DND-41 (cell line): Measurements from ENCODE around the gene PDE6C.

ENCODE experiments used
- ATAC-seq: fragments of 200-7000 bp; cut with Tn5 transposase; 3 replicates; pipeline ENCODE4 v1.9.1; 2021; ENCODE audit warnings: low read depth; ENCODE audit not compliant: insufficient read depth
- DNase-seq: peaks from one replicate; pipeline ENCODE4 v3.0.0-alpha.2; 2020
- H2AFZ ChIP-seq: 2 replicates; pipeline ENCODE4 v1.6.0; 2012; ENCODE audit warnings: low read depth, low read length
- H3K27ac ChIP-seq: 2 replicates; pipeline ENCODE4 v1.5.1; 2012; ENCODE audit warnings: low read length, inconsistent platforms
- H3K27me3 ChIP-seq: fragments of 200-600 bp; sonication (generic); 2 replicates; pipeline ENCODE4 v1.6.0; 2012; ENCODE audit warnings: low read length, mild to moderate bottlenecking, inconsistent platforms; ENCODE audit not compliant: insufficient read depth, poor library complexity
- H3K36me3 ChIP-seq: 2 replicates; pipeline ENCODE4 v1.5.1; 2012; ENCODE audit warnings: low read length, inconsistent platforms; ENCODE audit not compliant: insufficient read depth
- H3K4me1 ChIP-seq: 2 replicates; pipeline ENCODE4 v1.5.1; 2012; ENCODE audit warnings: mild to moderate bottlenecking, low read length; ENCODE audit not compliant: insufficient read depth
- H3K4me2 ChIP-seq: 2 replicates; pipeline ENCODE4 v1.6.0; 2012; ENCODE audit warnings: mild to moderate bottlenecking, moderate library complexity, low read length, inconsistent platforms; ENCODE audit not compliant: insufficient read depth
- H3K4me3 ChIP-seq, 2 experiments: fragments of 200-600 bp in 1 of 2; shearing (Covaris generic) in 1 of 2; 2 replicates each; pipeline ENCODE4 v1.5.1; 2012 to 2016; ENCODE audit warnings: inconsistent platforms in 2 of 2, low read length in 2 of 2, mild to moderate bottlenecking in 2 of 2, low read depth in 1 of 2, moderate library complexity in 1 of 2
- H3K79me2 ChIP-seq: 2 replicates; pipeline ENCODE4 v1.6.0; 2012; ENCODE audit warnings: low read length, inconsistent platforms; ENCODE audit not compliant: insufficient read depth
- H3K9ac ChIP-seq: 2 replicates; pipeline ENCODE4 v1.6.0; 2012; ENCODE audit warnings: low read depth, mild to moderate bottlenecking, inconsistent platforms, low read length, moderate library complexity
- H3K9me3 ChIP-seq: 2 replicates; pipeline ENCODE4 v1.5.1; 2012; ENCODE audit warnings: low read length, moderate library complexity, mild to moderate bottlenecking, inconsistent platforms; ENCODE audit not compliant: insufficient read depth, severe bottlenecking
- H4K20me1 ChIP-seq: 2 replicates; pipeline ENCODE4 v1.6.0; 2012; ENCODE audit warnings: low read length; ENCODE audit not compliant: insufficient read depth
- CTCF ChIP-seq: IDR thresholded peaks from 2 replicates; pipeline ENCODE4 v1.5.1; 2012; ENCODE audit warnings: borderline replicate concordance, low read length, moderate library complexity, mild to moderate bottlenecking; ENCODE audit not compliant: poor library complexity, severe bottlenecking; ENCODE audit errors: extremely low read depth
- EZH2 ChIP-seq: IDR thresholded peaks from 3 replicates; pipeline ENCODE4 v1.6.1; 2012; ENCODE audit warnings: borderline replicate concordance, low read depth, mild to moderate bottlenecking, moderate library complexity, low read length, inconsistent platforms; ENCODE audit not compliant: severe bottlenecking

PDE6C gene

GRCh38 chr10:93601774-93602162, 10.6 kb upstream of the PDE6C start:
- H3K4me1 ChIP-seq, result no peaks in the 10 kb centered on the region
- DNase-seq, result no peak
- no peak overlapping the region for H3K4me2 ChIP-seq
- H3K9me3 ChIP-seq, result no peaks in the 10 kb centered on the region
- no peaks in the 10 kb centered on the region for H3K36me3 ChIP-seq
- no peak for TF ChIP-seq CTCF
- no peak for TF ChIP-seq EZH2
- no peak overlapping the region for H3K9ac ChIP-seq
- H3K27ac ChIP-seq, result no peak overlapping the region
- no peaks in the 10 kb centered on the region for H3K27me3 ChIP-seq
- H4K20me1 ChIP-seq, result no peaks in the 10 kb centered on the region
- H3K79me2 ChIP-seq, result no peaks in the 10 kb centered on the region
- H2AFZ ChIP-seq, result no peak overlapping the region
- no peak for ATAC-seq
- no peak overlapping the region for H3K4me3 ChIP-seq

GRCh38 chr10:93603023-93603422, 9.3 kb upstream of the PDE6C start:
- Histone ChIP-seq H3K9me3 (no peaks in the 10 kb centered on the region), H3K9ac (no peak overlapping the region), H4K20me1 (no peaks in the 10 kb centered on the region), H3K27ac (no peak overlapping the region), H3K79me2 (no peaks in the 10 kb centered on the region), H3K36me3 (no peaks in the 10 kb centered on the region), H2AFZ (no peak overlapping the region), H3K4me3 (no peak overlapping the region), H3K27me3 (no peaks in the 10 kb centered on the region), H3K4me1 (no peaks in the 10 kb centered on the region), H3K4me2 (no peak overlapping the region)
- TF ChIP-seq EZH2, result no peak
- TF ChIP-seq CTCF, result no peak
- DNase-seq (no peak), ATAC-seq (no peak)

GRCh38 chr10:93604146-93604545, 8.2 kb upstream of the PDE6C start:
- DNase-seq (no peak), ATAC-seq (no peak)
- Histone ChIP-seq H3K9ac (no peak overlapping the region), H3K4me3 (no peak overlapping the region), H3K4me1 (no peaks in the 10 kb centered on the region), H3K36me3 (no peaks in the 10 kb centered on the region), H3K79me2 (no peaks in the 10 kb centered on the region), H2AFZ (no peak overlapping the region), H3K27ac (no peak overlapping the region), H3K9me3 (no peaks in the 10 kb centered on the region), H4K20me1 (no peaks in the 10 kb centered on the region), H3K27me3 (no peaks in the 10 kb centered on the region), H3K4me2 (no peak overlapping the region)
- no peak for TF ChIP-seq CTCF
- TF ChIP-seq EZH2, result no peak

- TF ChIP-seq EZH2, result no peak
- TF ChIP-seq CTCF, result no peak
- ATAC-seq, result no peak
Observed at GRCh38 chr10:93608421-93608820, 3.9 kb upstream of the PDE6C start.

More at GRCh38 chr10:93608421-93608820, 3.9 kb upstream of the PDE6C start:
- H2AFZ ChIP-seq, result no peak overlapping the region
- H3K4me2 ChIP-seq, result no peak overlapping the region
- no peaks in the 10 kb centered on the region for H3K27me3 ChIP-seq
- no peaks in the 10 kb centered on the region for H3K9me3 ChIP-seq
- H4K20me1 ChIP-seq, result no peaks in the 10 kb centered on the region
- no peaks in the 10 kb centered on the region for H3K36me3 ChIP-seq
- no peak overlapping the region for H3K27ac ChIP-seq
- no peak for DNase-seq
- H3K79me2 ChIP-seq, result no peaks in the 10 kb centered on the region
- no peaks in the 10 kb centered on the region for H3K4me1 ChIP-seq
- no peak overlapping the region for H3K4me3 ChIP-seq
- no peak overlapping the region for H3K9ac ChIP-seq
